GM23338 (cell line): Measurements from ENCODE around the gene ATP1A3. TPM values are rescaled to one million over a fixed set of nuclear protein-coding genes. Genes with fewer than 3 reads are reported as not detected.
A peak's percentile ranks its signal among the peaks of the same experiment; 100 is the strongest.

ENCODE experiments used
- ATAC-seq: fragments of 200-7000 bp; cut with Tn5 transposase; 3 replicates; pipeline ENCODE4 v1.9.1; 2020
- DNase-seq: peaks from one replicate; pipeline ENCODE4 v3.0.0-alpha.2; 2015; ENCODE audit warnings: low spot score
- H2AFZ ChIP-seq: fragments of 200-600 bp; sonication (generic); 2 replicates; pipeline ENCODE4 v1.8.0; 2016; ENCODE audit warnings: antibody characterized with exemption, mild to moderate bottlenecking, moderate library complexity
- H3F3A ChIP-seq: fragments of 200-600 bp; sonication (generic); replicated peaks from 2 replicates; pipeline ENCODE4 v1.8.0; 2017; ENCODE audit warnings: antibody characterized with exemption, mixed run types, low read depth
- H3K27ac ChIP-seq: fragments of 200-600 bp; sonication (generic); 2 replicates; pipeline ENCODE4 v1.6.1; 2016; ENCODE audit warnings: low read depth
- H3K27me3 ChIP-seq: fragments of 200-600 bp; sonication (generic); 2 replicates; pipeline ENCODE4 v1.8.0; 2016; ENCODE audit warnings: mild to moderate bottlenecking, mixed run types, moderate library complexity; ENCODE audit not compliant: insufficient read depth
- H3K36me3 ChIP-seq: fragments of 200-600 bp; sonication (generic); 2 replicates; pipeline ENCODE4 v1.8.0; 2016; ENCODE audit warnings: mild to moderate bottlenecking; ENCODE audit not compliant: insufficient read depth
- H3K4me1 ChIP-seq: fragments of 200-600 bp; sonication (generic); 2 replicates; pipeline ENCODE4 v1.8.0; 2016; ENCODE audit warnings: mild to moderate bottlenecking, moderate library complexity; ENCODE audit not compliant: insufficient read depth
- H3K4me2 ChIP-seq: fragments of 200-600 bp; sonication (generic); 2 replicates; pipeline ENCODE4 v1.7.1; 2017; ENCODE audit warnings: mixed run types
- H3K4me3 ChIP-seq: fragments of 200-600 bp; sonication (generic); 2 replicates; pipeline ENCODE4 v1.6.1; 2016; ENCODE audit warnings: mixed run types
- H3K79me2 ChIP-seq: fragments of 200-600 bp; sonication (generic); replicated peaks from 2 replicates; pipeline ENCODE4 v1.8.0; 2017; ENCODE audit warnings: mild to moderate bottlenecking; ENCODE audit not compliant: insufficient read depth
- H3K9me2 ChIP-seq: fragments of 200-600 bp; sonication (generic); 2 replicates; pipeline ENCODE4 v1.8.0; 2017; ENCODE audit not compliant: insufficient read depth
- H4K20me1 ChIP-seq: fragments of 200-600 bp; sonication (generic); replicated peaks from 2 replicates; pipeline ENCODE4 v1.8.0; 2017; ENCODE audit warnings: mild to moderate bottlenecking; ENCODE audit not compliant: insufficient read depth
- H3K27ac Mint-ChIP-seq: 2 replicates; pipeline ENCODE4 v1.8.0; 2020; ENCODE audit warnings: inconsistent platforms, mild to moderate bottlenecking, moderate library complexity, mixed read lengths
- H3K27me3 Mint-ChIP-seq: 3 replicates; pipeline ENCODE4 v1.8.0; 2022; ENCODE audit warnings: low read depth, mild to moderate bottlenecking, moderate library complexity, mixed read lengths, inconsistent platforms; ENCODE audit not compliant: insufficient read depth, poor library complexity
- H3K36me3 Mint-ChIP-seq: 3 replicates; pipeline ENCODE4 v1.8.0; 2021; ENCODE audit warnings: low read depth, mild to moderate bottlenecking, inconsistent platforms, moderate library complexity, mixed read lengths
- H3K4me1 Mint-ChIP-seq: 3 replicates; pipeline ENCODE4 v1.8.0; 2020; ENCODE audit warnings: mild to moderate bottlenecking, inconsistent platforms, mixed read lengths
- H3K4me3 Mint-ChIP-seq: 3 replicates; pipeline ENCODE4 v1.8.0; 2021; ENCODE audit warnings: moderate library complexity, mild to moderate bottlenecking, inconsistent platforms, mixed read lengths
- H3K9me3 Mint-ChIP-seq: 3 replicates; pipeline ENCODE4 v1.8.0; 2020; ENCODE audit warnings: moderate library complexity, mild to moderate bottlenecking, inconsistent platforms, mixed read lengths
- CREB1 ChIP-seq: fragments of 250-450 bp; sonication (Bioruptor Pico); IDR thresholded peaks from 2 replicates; pipeline ENCODE4 v1.5.0; 2020; ENCODE audit warnings: low read depth, mild to moderate bottlenecking, moderate library complexity
- CTCF ChIP-seq, 2 experiments: fragments of 200-600 bp in 1 of 2; sonication (generic) in 1 of 2; conservative IDR thresholded peaks; 2 replicates each; pipeline versions ENCODE4 v1.5.1 to v1.6.1; 2016 to 2017; ENCODE audit warnings: antibody characterized with exemption in 2 of 2, low read depth in 2 of 2, mild to moderate bottlenecking in 2 of 2, moderate library complexity in 1 of 2
- ETS1 ChIP-seq: IDR thresholded peaks from 2 replicates; pipeline ENCODE4 v1.6.1; 2016; ENCODE audit warnings: antibody characterized with exemption
- EZH2phosphoT487 ChIP-seq: fragments of 200-600 bp; sonication (generic); IDR thresholded peaks from one replicate; pipeline ENCODE4 v1.8.1; 2018; ENCODE audit warnings: antibody characterized with exemption; ENCODE audit not compliant: unreplicated experiment
- NANOG ChIP-seq: IDR thresholded peaks from 2 replicates; pipeline ENCODE4 v1.6.1; 2016; ENCODE audit warnings: antibody characterized with exemption, borderline replicate concordance
- POLR2AphosphoS5 ChIP-seq: IDR thresholded peaks from 2 replicates; pipeline ENCODE4 v1.6.1; 2016; ENCODE audit warnings: antibody characterized with exemption, low read depth
- REST ChIP-seq: IDR thresholded peaks from one replicate; pipeline ENCODE4 v1.6.1; 2018; ENCODE audit warnings: antibody characterized with exemption; ENCODE audit not compliant: unreplicated experiment
- STAT1 ChIP-seq: IDR thresholded peaks from one replicate; pipeline ENCODE4 v1.6.1; 2016; ENCODE audit warnings: antibody characterized with exemption; ENCODE audit not compliant: unreplicated experiment
- ZNF114 ChIP-seq: fragments of 250-450 bp; sonication (Bioruptor Pico); IDR thresholded peaks from 2 replicates; pipeline ENCODE4 v1.5.0; 2020; ENCODE audit warnings: mild to moderate bottlenecking, moderate library complexity
- ZNF331 ChIP-seq: fragments of 250-450 bp; sonication (Bioruptor Pico); IDR thresholded peaks from 2 replicates; pipeline ENCODE4 v1.5.0; 2020; ENCODE audit warnings: low read depth, mild to moderate bottlenecking, moderate library complexity
- ZNF462 ChIP-seq: fragments of 250-450 bp; sonication (Bioruptor Pico); IDR thresholded peaks from 2 replicates; pipeline ENCODE4 v1.5.0; 2020; ENCODE audit warnings: mild to moderate bottlenecking, moderate library complexity
- polyA plus RNA-seq: library from polyadenylated mRNA; unstranded; fragments of >200 nt; fragmentation: Nextera tagmentation; extraction: Ambion mirVana; gene quantifications from 2 replicates; pipeline ENCODE4 v1.2.1, GENCODE V29; 2016
- total RNA-seq: library from RNA; depleted of rRNA; stranded (reverse); fragments of >200 nt; shearing (Covaris generic); gene quantifications from 2 replicates; pipeline ENCODE4 v1.2.3, GENCODE V29; 2014

The ATP1A3 gene
- total and polyA plus RNA-seq, 2 experiments from 2014 or later: 11.5 to 37.3 TPM

GRCh38 chr19:41998246-41999020 is 4.4 kb upstream of the ATP1A3 start:
- H3K4me1 ChIP-seq: peaks cover 14% of the 10 kb centered on the region
- peaks cover 32% of the 10 kb centered on the region for H3K4me1 Mint-ChIP-seq
- no peak overlapping the region; the same call in 1 of the 2 replicates for H2AFZ ChIP-seq
- peaks cover 23% of the 10 kb centered on the region; the same call in 1 of the 2 replicates for H3F3A ChIP-seq
- no peak for TF ChIP-seq ZNF462
- no peak for TF ChIP-seq ZNF331 (CRISPR knock-in tag)
- no peak; the same call in 1 of the 2 replicates for TF ChIP-seq POLR2AphosphoS5
- no peak for TF ChIP-seq STAT1
- peak; percentile 40 for TF ChIP-seq REST
- TF ChIP-seq CTCF (conservative IDR thresholded peaks at IDR 0.05; ENCODE audit: low read depth in 2 of 2): peak; percentile 64 to 82
- TF ChIP-seq ETS1: no peak
- no peak for TF ChIP-seq EZH2phosphoT487
- TF ChIP-seq NANOG: no peak
- TF ChIP-seq CREB1 (CRISPR knock-in tag): no peak
- no peak for TF ChIP-seq ZNF114 (CRISPR knock-in tag)
- peak overlapping the region; percentile 89 for H3K4me2 ChIP-seq
- no peaks in the 10 kb centered on the region for H3K9me2 ChIP-seq
- peak overlapping the region; percentile 58 for H3K4me3 ChIP-seq
- H3K27me3 ChIP-seq: peaks cover 70% of the 10 kb centered on the region
- peaks cover 11% of the 10 kb centered on the region; the same call in 2 of the 3 replicates for H3K36me3 Mint-ChIP-seq
- ATAC-seq (peak; percentile 34), DNase-seq (peak; percentile 94)
- H4K20me1 ChIP-seq: peaks cover 10% of the 10 kb centered on the region; the same call in 1 of the 2 replicates
- no peaks in the 10 kb centered on the region; the same call in 1 of the 2 replicates for H3K36me3 ChIP-seq
- no peaks in the 10 kb centered on the region for H3K79me2 ChIP-seq
- peaks cover 68% of the 10 kb centered on the region for H3K27me3 Mint-ChIP-seq
- no peak overlapping the region for H3K27ac ChIP-seq
- H3K27ac Mint-ChIP-seq: no peak overlapping the region
- no peaks in the 10 kb centered on the region for H3K9me3 Mint-ChIP-seq
- peak overlapping the region; percentile 70 for H3K4me3 Mint-ChIP-seq
